Uterus (tissue), 4 donors: Measurements from ENCODE around the gene KRT5. TPM values are rescaled to one million over a fixed set of nuclear protein-coding genes. Genes with fewer than 3 reads are reported as not detected.

Experiments used
- DNase-seq, 2 donors: peaks; one replicate each; pipeline ENCODE4 v3.0.0-alpha.2; 2019 to 2020
- H3K27ac ChIP-seq, 2 donors: fragments of 200-600 bp; sonication (generic); 1 replicate in 1 of 2; 2 replicates in 1 of 2; pipeline ENCODE4 v1.5.1; 2016 to 2018
- H3K27me3 ChIP-seq, 2 donors: fragments of 200-600 bp; sonication (generic); one replicate each; pipeline ENCODE4 v1.5.1; 2018 to 2019; ENCODE audit warnings: control low read depth in 1 of 2
- H3K36me3 ChIP-seq, 2 donors: fragments of 200-600 bp; sonication (generic); one replicate each; pipeline ENCODE4 v1.5.1; 2019; ENCODE audit warnings: control low read depth in 1 of 2
- H3K4me1 ChIP-seq, 2 donors: fragments of 200-600 bp; sonication (generic); one replicate each; pipeline ENCODE4 v1.5.1; 2018 to 2019; ENCODE audit warnings: control low read depth in 1 of 2
- H3K4me3 ChIP-seq, 2 donors: fragments of 200-600 bp; sonication (generic); 1 replicate in 1 of 2; 2 replicates in 1 of 2; pipeline ENCODE4 v1.5.1; 2018 to 2019; ENCODE audit warnings: mild to moderate bottlenecking in 1 of 2
- H3K9me3 ChIP-seq, 2 donors: fragments of 200-600 bp; sonication (generic); one replicate each; pipeline ENCODE4 v1.5.1; 2019; ENCODE audit warnings: control low read depth in 1 of 2
- POLR2A ChIP-seq, 2 donors: fragments of 450-650 bp; IDR thresholded peaks; one replicate each; pipeline ENCODE4 v1.6.1; 2016; ENCODE audit warnings: antibody characterized with exemption in 2 of 2, mild to moderate bottlenecking in 1 of 2, moderate library complexity in 1 of 2
- intact Hi-C: fragments of 100-400 bp; cut with DNase I; formaldehyde crosslinking; loops from one replicate; pipeline ENCODE4 v1.15.1; 2023; ENCODE audit warnings: low total_unique reads
- total RNA-seq, 4 donors: library from RNA; depleted of rRNA in 3 of 4; stranded (reverse); fragments of >200 nt in 3 of 4; gene quantifications; one replicate each; pipeline versions ENCODE4 v1.1.0 to v1.2.4, GENCODE V29; 2014 to 2023
- TF ChIP-seq, protein P1 (sequence below), 4 experiments: fragments of 200-600 bp in 2 of 4; fragments of 450-650 bp in 2 of 4; sonication (generic) in 2 of 4; IDR thresholded peaks; one replicate each; pipeline ENCODE4 v1.5.1; 2016 to 2019; ENCODE audit warnings: antibody characterized with exemption in 4 of 4, mild to moderate bottlenecking in 2 of 4, moderate library complexity in 1 of 4
- donor health status: DM: yes; HTN: yes; CAD: no.

Gene KRT5
- total RNA-seq, 4 donors from 2014 or later: 2.0 to 33.7 TPM; not detected in 2

DNA sequence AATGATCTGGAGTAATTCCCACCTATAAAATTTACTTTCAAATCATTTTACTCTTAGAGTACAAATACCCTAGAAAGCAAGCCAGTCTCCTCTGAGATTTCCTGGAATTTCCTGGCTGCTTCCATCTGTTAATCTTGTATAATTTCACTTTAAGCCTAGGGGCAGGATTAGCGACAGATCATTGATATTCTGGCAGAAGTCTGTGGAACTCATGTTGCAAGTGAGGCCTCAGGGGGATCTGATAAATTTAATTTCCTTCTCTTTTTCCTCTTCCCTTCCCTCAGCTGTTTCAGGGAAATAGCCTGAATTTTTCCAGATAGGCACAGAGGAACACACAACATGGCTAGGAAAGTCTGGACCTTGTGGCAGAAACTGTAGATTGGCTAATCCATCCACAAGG lies 21.2 kb downstream of the KRT5 start:
- H3K4me3 ChIP-seq: no peak overlapping the region
- no peaks in the 10 kb centered on the region for H3K4me1 ChIP-seq
- H3K36me3 ChIP-seq: no peaks in the 10 kb centered on the region
- no peak for DNase-seq
- no peak overlapping the region for H3K27ac ChIP-seq
- no peaks in the 10 kb centered on the region for H3K9me3 ChIP-seq
- TF ChIP-seq, protein P1, sequence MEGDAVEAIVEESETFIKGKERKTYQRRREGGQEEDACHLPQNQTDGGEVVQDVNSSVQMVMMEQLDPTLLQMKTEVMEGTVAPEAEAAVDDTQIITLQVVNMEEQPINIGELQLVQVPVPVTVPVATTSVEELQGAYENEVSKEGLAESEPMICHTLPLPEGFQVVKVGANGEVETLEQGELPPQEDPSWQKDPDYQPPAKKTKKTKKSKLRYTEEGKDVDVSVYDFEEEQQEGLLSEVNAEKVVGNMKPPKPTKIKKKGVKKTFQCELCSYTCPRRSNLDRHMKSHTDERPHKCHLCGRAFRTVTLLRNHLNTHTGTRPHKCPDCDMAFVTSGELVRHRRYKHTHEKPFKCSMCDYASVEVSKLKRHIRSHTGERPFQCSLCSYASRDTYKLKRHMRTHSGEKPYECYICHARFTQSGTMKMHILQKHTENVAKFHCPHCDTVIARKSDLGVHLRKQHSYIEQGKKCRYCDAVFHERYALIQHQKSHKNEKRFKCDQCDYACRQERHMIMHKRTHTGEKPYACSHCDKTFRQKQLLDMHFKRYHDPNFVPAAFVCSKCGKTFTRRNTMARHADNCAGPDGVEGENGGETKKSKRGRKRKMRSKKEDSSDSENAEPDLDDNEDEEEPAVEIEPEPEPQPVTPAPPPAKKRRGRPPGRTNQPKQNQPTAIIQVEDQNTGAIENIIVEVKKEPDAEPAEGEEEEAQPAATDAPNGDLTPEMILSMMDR (IDR thresholded peaks at IDR 0.05): no peak
- no peak for TF ChIP-seq POLR2A (IDR thresholded peaks at IDR 0.05)
- intact Hi-C loops: no loop called here
- no peaks in the 10 kb centered on the region for H3K27me3 ChIP-seq

DNA sequence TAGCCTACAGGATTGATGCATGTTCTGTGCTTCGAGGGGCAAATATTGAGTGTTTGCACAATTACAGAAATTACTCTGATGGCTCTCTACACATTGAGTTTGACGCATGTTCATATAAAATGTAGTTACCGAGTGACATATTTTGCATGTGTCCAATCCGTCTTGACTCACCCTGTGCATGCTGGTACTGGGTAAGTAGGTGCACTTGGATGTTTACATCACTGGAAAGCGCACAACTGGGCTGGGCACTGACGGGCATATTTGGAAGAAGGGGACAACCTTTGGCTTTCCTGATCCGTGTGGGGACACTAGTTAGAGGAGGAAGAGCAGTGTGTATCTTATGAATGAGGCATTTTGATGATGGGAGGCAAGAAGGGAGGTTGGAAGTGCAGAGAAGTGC lies 22.2 kb downstream of the KRT5 start:
- no peaks in the 10 kb centered on the region for H3K9me3 ChIP-seq
- no peaks in the 10 kb centered on the region for H3K27me3 ChIP-seq
- H3K4me3 ChIP-seq: no peak overlapping the region
- no peaks in the 10 kb centered on the region for H3K4me1 ChIP-seq
- no peak for DNase-seq
- no peak overlapping the region for H3K27ac ChIP-seq
- no peaks in the 10 kb centered on the region for H3K36me3 ChIP-seq
- intact Hi-C loops: no loop called here
- TF ChIP-seq, protein P1 (IDR thresholded peaks at IDR 0.05): no peak
- TF ChIP-seq POLR2A (IDR thresholded peaks at IDR 0.05): no peak

DNA sequence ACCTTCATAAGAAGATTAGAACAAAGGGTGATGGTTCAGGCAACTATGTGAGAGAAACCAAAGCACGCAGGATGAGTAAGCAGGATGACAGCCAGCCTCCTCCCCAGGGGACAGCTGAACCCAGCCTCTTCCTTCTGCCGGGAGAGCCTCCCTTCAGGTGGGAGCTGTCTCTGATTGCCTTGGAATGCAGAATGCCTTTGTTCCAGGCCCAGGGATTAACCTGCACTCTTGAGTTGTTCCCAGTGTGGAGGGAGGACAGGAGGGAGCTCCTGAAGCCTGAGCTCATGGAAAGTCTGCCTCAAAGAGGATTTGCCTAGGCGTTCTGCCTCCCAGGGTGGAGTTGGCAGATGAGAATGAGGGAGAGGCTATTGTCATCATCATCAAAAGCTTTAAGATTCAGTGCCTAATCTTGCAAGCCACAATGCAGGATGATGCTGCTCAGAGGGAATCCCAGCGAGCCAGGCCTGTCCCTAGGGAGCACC lies 23.6 kb downstream of the KRT5 start:
- no peaks in the 10 kb centered on the region for H3K36me3 ChIP-seq
- TF ChIP-seq POLR2A (IDR thresholded peaks at IDR 0.05): no peak
- TF ChIP-seq, protein P1 (IDR thresholded peaks at IDR 0.05): no peak
- DNase-seq: peak in 1 of 2 donors; percentile 44
- no peaks in the 10 kb centered on the region for H3K9me3 ChIP-seq
- H3K27me3 ChIP-seq: no peaks in the 10 kb centered on the region
- intact Hi-C loops: no loop called here
- H3K27ac ChIP-seq: peak overlapping the region; percentile 4 to 46
- H3K4me1 ChIP-seq: no peaks in the 10 kb centered on the region
- no peak overlapping the region for H3K4me3 ChIP-seq

DNA sequence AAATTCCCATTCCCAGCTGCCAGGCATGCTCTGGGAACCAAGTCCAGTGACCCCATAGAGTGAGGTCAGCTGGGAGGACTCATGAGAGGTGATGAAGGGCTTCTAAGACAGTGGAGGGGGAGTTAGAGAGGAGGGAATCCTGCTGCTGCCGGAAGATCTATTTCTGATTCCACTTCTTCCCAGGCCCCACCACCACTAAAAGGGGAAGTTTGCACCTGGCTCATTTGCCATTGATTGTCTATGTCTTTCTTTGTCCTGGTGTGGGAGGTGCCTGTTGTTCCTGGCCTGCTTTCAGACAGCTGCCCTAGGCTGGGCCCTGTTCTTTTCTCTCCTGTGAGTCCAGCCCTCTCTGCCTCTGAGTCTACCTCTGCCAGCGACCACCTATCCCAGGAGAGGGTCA lies 24.1 kb downstream of the KRT5 start:
- no peak for TF ChIP-seq POLR2A (IDR thresholded peaks at IDR 0.05)
- TF ChIP-seq, protein P1 (IDR thresholded peaks at IDR 0.05): no peak
- H3K4me3 ChIP-seq: no peak overlapping the region
- DNase-seq: no peak
- H3K9me3 ChIP-seq: no peaks in the 10 kb centered on the region
- no peaks in the 10 kb centered on the region for H3K4me1 ChIP-seq
- H3K36me3 ChIP-seq: no peaks in the 10 kb centered on the region
- intact Hi-C loops: no loop called here
- H3K27me3 ChIP-seq: no peaks in the 10 kb centered on the region
- H3K27ac ChIP-seq: peak overlapping the region; percentile 4 to 46

DNA sequence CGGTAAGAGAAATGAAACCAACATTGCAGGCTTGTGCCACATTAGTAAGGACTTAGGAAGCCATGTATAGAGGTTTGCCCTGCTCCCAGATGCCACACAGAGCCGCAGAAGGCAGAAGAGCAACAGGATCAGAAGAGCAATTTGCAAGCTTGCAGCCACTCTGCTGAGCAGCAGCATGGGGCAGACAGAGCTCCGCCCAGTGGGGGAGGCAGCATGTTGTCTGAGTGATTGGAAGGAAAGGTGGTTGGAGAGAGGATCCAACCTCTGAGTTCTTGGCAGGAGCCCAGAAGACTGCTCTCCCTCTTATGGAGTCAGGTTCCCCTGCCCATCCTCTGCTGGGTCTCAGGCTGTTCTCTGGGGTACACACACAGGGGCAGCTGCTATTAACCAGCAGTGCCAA lies 24.8 kb downstream of the KRT5 start:
- TF ChIP-seq, protein P1 (IDR thresholded peaks at IDR 0.05): no peak
- TF ChIP-seq POLR2A (IDR thresholded peaks at IDR 0.05): no peak
- DNase-seq: no peak
- no peaks in the 10 kb centered on the region for H3K9me3 ChIP-seq
- no peak overlapping the region for H3K27ac ChIP-seq
- intact Hi-C loops: no loop called here
- H3K4me3 ChIP-seq: no peak overlapping the region
- no peaks in the 10 kb centered on the region for H3K36me3 ChIP-seq
- H3K27me3 ChIP-seq: no peaks in the 10 kb centered on the region
- H3K4me1 ChIP-seq: no peaks in the 10 kb centered on the region
